ENCODE data around the gene POLR3E. TPM values are rescaled to one million over a fixed set of nuclear protein-coding genes. Genes with fewer than 3 reads are reported as not detected.

Gene POLR3E
- total RNA-seq, 3 donors from 2014 or later = 59.0 to 72.4 (median 64.0) TPM

GRCh38 chr16:22352140-22352539, 54.9 kb downstream of the POLR3E start:
- TF ChIP-seq POLR2AphosphoS5 (IDR thresholded peaks at IDR 0.05) = no peak
- Histone ChIP-seq H3K4me3 (no peak overlapping the region), H3K4me1 (no peaks in the 10 kb centered on the region), H3K9me3 (no peaks in the 10 kb centered on the region), H3K27me3 (no peaks in the 10 kb centered on the region), H3K36me3 (no peaks in the 10 kb centered on the region), H3K27ac (no peak overlapping the region)
- intact Hi-C loops (cut with DNase I; ENCODE audit: low total_unique reads) = no loop called here
- no peak for DNase-seq (ENCODE audit: low spot score in 2 of 2)

- Histone ChIP-seq H3K36me3 (no peaks in the 10 kb centered on the region), H3K27ac (no peak overlapping the region), H3K4me3 (no peak overlapping the region), H3K4me1 (no peaks in the 10 kb centered on the region), H3K9me3 (no peaks in the 10 kb centered on the region), H3K27me3 (no peaks in the 10 kb centered on the region)
- intact Hi-C loops (cut with DNase I; ENCODE audit: low total_unique reads) = no loop called here
- no peak for DNase-seq (ENCODE audit: low spot score in 2 of 2)
- TF ChIP-seq, protein P1, sequence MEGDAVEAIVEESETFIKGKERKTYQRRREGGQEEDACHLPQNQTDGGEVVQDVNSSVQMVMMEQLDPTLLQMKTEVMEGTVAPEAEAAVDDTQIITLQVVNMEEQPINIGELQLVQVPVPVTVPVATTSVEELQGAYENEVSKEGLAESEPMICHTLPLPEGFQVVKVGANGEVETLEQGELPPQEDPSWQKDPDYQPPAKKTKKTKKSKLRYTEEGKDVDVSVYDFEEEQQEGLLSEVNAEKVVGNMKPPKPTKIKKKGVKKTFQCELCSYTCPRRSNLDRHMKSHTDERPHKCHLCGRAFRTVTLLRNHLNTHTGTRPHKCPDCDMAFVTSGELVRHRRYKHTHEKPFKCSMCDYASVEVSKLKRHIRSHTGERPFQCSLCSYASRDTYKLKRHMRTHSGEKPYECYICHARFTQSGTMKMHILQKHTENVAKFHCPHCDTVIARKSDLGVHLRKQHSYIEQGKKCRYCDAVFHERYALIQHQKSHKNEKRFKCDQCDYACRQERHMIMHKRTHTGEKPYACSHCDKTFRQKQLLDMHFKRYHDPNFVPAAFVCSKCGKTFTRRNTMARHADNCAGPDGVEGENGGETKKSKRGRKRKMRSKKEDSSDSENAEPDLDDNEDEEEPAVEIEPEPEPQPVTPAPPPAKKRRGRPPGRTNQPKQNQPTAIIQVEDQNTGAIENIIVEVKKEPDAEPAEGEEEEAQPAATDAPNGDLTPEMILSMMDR (IDR thresholded peaks at IDR 0.05) = no peak
- no peak for TF ChIP-seq POLR2AphosphoS5 (IDR thresholded peaks at IDR 0.05)
- TF ChIP-seq POLR2A (IDR thresholded peaks at IDR 0.05) = no peak
Observed at GRCh38 chr16:22352723-22353122, 55.5 kb downstream of the POLR3E start.

- Histone ChIP-seq H3K9me3 (no peaks in the 10 kb centered on the region), H3K27me3 (no peaks in the 10 kb centered on the region), H3K4me1 (no peaks in the 10 kb centered on the region), H3K27ac (peak overlapping the region in 1 of 2 donors; percentile 57), H3K36me3 (no peaks in the 10 kb centered on the region), H3K4me3 (no peak overlapping the region)
- TF ChIP-seq POLR2A (IDR thresholded peaks at IDR 0.05) = no peak
- TF ChIP-seq, protein P1 (IDR thresholded peaks at IDR 0.05) = no peak
- no peak for TF ChIP-seq POLR2AphosphoS5 (IDR thresholded peaks at IDR 0.05)
- DNase-seq (ENCODE audit: low spot score in 2 of 2) = no peak
- intact Hi-C loops (cut with DNase I; ENCODE audit: low total_unique reads) = no loop called here
Observed at GRCh38 chr16:22353191-22353919, 56.1 kb downstream of the POLR3E start.

DNA sequence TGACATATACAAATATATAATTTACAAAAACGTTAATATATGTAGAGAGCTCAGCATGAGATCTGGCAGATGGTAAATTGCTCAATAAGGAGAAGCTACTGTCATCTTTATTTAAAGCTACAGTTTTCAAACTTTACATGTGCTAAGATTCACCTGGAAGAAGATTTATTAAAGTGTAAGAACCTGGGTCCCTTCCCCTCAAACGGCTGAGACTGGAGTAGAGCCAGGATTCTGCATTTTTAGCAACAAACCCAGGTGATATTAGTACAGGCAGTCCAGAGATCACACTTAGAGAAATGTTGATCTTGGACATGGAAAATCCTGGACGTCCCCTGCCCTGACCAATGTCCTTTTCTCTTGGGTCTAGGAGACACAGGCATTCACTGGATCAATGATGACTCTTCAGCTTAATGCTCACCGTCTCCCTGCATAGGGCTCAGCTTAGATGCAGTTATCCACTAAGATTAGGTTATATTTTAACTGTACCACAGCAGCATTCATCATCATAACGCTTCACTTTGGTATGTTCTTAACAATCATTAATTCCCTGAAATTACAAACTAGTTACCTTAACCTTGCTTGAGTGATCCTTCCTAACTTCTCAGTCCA, 56.8 kb downstream of the POLR3E start:
- peak overlapping the region in 1 of 2 donors; percentile 34 for H3K27ac ChIP-seq
- TF ChIP-seq POLR2AphosphoS5 (IDR thresholded peaks at IDR 0.05) = no peak
- no peak for TF ChIP-seq POLR2A (IDR thresholded peaks at IDR 0.05)
- TF ChIP-seq, protein P1 (IDR thresholded peaks at IDR 0.05) = no peak
- H3K9me3 ChIP-seq = no peaks in the 10 kb centered on the region
- intact Hi-C loops (cut with DNase I; ENCODE audit: low total_unique reads) = no loop called here
- H3K36me3 ChIP-seq = no peaks in the 10 kb centered on the region
- H3K27me3 ChIP-seq = no peaks in the 10 kb centered on the region
- no peak overlapping the region for H3K4me3 ChIP-seq
- no peak for DNase-seq (ENCODE audit: low spot score in 2 of 2)
- no peaks in the 10 kb centered on the region for H3K4me1 ChIP-seq

GRCh38 chr16:22355487-22355908, 58.3 kb downstream of the POLR3E start:
- Histone ChIP-seq H3K36me3 (no peaks in the 10 kb centered on the region), H3K4me1 (no peaks in the 10 kb centered on the region), H3K9me3 (no peaks in the 10 kb centered on the region), H3K27me3 (no peaks in the 10 kb centered on the region), H3K27ac (no peak overlapping the region), H3K4me3 (no peak overlapping the region)
- DNase-seq (ENCODE audit: low spot score in 2 of 2) = no peak
- TF ChIP-seq, protein P1 (IDR thresholded peaks at IDR 0.05) = no peak
- TF ChIP-seq POLR2AphosphoS5 (IDR thresholded peaks at IDR 0.05) = no peak
- TF ChIP-seq POLR2A (IDR thresholded peaks at IDR 0.05) = no peak
- intact Hi-C loops (cut with DNase I; ENCODE audit: low total_unique reads) = no loop called here

Measured in breast epithelium (tissue), 4 donors.